ENCODE results near the gene MS4A5.
"Not testable (repeated sequence)": the region's sequence is repeated elsewhere in the genome, so short reads cannot be mapped to it uniquely, and the experiment has no call there.

Gene MS4A5, protein sequence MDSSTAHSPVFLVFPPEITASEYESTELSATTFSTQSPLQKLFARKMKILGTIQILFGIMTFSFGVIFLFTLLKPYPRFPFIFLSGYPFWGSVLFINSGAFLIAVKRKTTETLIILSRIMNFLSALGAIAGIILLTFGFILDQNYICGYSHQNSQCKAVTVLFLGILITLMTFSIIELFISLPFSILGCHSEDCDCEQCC
- total RNA-seq: 0 reads per million in 2 experiments

DNA sequence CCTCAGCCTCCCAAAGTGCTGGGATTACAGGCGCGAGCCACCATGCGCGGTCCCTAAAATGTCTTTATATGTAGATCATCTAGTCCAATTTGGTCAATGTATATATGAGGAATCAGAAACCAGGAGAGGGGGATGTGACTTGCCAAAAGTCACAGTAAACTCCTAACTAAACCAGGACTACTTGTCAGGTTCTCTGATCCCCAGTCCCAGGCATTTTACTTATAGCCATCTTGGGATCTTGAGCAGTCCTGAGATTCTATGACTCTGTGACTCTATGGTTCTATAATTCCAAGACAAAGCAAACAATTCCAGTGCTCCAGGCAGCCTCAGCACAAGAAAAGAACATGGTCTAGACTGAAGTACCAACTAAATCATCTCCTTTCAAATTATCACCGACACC, at the start of gene MS4A5:
MS4A5 (plus strand) TSS at position 301 of the 400 bp plus-strand sequence. CDS start 103 bp downstream, outside the sequence.
- DNase-seq (ENCODE audit: low read depth): no peak

DNA sequence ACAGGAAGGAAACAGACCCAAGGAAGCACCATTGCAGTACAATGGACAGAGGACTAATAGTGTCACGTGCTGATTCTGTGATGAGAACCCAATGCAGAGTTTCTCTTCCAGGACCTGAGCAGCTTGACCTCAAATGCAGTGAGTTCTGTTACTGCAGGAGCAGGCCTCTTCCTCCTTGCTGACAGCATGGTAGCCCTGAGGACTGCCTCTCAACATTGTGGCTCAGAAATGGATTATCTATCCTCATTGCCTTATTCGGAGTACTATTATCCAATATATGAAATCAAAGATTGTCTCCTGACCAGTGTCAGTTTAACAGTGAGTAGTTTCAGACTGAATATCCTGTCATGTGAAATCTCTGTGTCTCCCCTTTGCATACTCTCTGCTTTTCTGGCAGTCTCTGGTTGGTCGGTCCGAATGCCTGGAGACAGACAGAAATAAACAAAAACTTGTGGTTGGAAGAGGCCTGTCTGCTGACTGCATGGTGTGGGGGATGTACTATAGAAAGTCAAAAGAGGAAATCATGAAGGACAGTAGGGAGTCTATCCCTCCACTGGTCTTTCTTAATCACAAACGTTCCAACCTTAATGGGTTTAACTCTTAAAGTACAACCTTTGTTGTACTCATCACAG, 40.0 kb upstream of the MS4A5 start:
- no peak for DNase-seq (ENCODE audit: low read depth)

DNA sequence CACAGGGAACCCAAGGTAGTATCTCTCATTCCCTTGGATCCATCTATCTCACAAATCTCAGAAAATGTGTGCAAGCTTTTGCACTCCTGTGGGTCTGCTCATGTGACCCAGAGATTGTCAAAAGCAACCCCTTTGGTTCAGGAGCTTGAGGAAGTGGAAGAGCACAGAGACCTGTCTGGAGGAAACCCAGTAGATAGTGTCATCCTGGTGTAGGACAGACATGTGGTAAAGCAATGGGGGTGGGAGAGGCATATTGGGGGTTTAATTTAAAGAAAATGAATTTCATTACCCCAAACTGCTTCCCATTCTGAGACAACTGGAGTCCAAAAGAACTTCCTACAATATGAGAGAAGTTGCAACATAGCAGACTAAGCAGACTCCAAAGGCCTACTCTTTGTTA, 39.0 kb upstream of the MS4A5 start:
- DNase-seq (ENCODE audit: low read depth): no peak

DNA sequence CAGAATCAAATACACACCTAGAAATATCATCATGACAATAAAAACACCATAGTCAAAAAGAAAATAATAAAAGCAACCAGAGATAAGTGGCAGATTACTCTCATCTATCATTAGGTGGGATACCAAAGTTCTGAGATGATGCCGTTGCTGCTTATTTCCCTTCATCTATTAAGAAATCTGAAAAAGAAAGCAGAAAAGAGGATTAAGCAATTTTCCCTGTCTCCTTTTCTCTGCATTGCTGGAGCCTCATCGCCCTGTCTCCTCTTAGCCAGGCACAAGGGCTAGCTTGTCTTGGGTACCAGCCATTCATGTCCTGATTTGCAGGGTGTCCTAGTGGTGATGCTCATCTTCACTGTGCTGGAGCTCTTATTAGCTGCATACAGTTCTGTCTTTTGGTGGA, 37.0 kb upstream of the MS4A5 start:
- DNase-seq (ENCODE audit: low read depth): no peak

DNA sequence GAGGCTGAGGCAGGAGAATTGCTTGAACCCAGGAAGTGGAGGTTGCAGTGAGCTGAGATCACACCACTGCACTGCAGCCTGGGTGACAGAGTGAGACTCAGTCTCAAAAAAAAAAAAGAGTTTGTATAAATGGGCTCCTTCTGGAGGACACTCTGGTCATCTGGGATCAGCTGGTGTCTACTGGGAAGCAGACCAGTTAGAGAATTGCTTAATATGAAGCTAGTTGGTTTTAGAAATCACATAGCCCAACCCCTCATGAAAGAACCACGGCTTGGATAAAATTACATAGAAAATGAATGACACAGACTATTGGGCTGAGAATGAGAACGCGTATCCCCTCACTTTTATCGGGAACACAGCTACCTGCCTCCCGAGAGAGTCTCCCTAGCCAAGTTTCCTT, 36.4 kb upstream of the MS4A5 start:
- DNase-seq (ENCODE audit: low read depth): no peak

DNA sequence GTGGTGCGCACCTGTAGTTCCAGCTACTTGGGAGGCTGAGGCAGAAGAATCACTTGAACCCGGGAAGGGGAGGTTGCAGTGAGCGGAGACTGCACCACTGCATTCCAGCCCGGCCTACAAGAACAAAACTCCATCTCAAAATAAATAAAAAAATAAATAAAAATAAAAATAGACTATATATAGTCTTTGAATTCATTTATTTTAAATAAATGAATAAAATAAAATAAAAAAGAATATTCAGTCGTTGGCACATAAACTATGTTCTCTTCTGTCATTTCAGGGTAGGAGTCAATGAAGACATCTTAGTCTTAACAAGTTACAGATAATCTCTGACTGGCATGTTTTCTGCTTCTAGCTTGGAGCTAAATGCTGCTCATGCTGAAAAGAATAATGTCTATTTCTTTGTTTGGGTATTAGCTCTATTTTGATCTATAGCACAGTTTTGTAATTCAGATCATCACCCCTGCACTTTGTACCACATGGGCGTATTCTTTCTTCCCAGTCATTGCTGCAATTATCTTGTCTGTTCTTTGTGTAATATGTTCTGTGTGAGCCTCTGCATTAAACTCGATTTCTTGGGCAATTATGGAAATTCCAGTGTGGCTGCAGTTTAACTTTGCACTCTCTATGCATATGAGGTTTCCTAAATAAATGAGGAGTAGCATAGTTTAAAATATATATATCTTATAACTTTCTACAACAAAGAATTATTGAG, 34.5 kb upstream of the MS4A5 start:
- no peak for DNase-seq (ENCODE audit: low read depth)

DNA sequence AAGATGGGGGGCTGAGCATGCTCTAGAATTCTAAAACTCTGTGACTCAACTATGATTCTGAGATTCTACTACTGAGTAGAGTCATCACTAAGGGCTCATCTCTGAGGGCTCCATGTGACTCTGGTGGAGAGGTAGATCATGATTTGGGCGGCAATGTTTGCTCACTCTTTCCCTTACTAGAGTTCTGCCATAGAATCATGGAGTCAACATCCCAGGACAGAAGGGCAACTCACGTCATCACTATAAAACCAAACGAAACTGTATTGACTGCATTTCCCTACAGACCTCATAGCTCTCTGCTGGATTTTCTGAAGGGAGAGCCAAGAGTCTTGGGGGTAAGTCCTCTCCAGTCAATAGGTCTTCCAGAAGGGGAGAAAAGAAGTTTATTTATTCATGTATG, 33.0 kb upstream of the MS4A5 start, which contains the start of gene MS4A14:
MS4A14 (plus strand) TSS at position 78 of the 400 bp plus-strand sequence; CDS start at position 198, 120 bp downstream.
- DNase-seq (ENCODE audit: low read depth): no peak

DNA sequence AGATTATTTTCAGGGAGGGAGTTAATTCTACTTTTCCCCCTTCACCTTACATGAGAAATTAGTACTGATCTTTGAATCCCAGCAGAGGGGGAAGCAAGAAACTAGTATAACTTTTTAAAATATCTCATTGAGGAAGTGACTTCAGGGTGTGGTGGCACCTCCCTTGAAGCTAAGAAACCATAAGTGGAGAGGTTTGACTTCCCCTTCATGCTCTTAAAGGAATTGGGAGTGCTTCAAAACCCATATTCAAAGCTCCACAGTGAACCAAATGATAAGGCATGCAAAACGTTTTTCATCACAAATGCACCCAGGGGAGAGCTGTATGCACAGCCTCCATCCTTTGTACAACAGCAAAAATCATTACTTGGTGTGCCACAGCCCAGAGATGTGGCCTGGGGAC, 32.6 kb upstream of the MS4A5 start:
- DNase-seq (ENCODE audit: low read depth): no peak

DNA sequence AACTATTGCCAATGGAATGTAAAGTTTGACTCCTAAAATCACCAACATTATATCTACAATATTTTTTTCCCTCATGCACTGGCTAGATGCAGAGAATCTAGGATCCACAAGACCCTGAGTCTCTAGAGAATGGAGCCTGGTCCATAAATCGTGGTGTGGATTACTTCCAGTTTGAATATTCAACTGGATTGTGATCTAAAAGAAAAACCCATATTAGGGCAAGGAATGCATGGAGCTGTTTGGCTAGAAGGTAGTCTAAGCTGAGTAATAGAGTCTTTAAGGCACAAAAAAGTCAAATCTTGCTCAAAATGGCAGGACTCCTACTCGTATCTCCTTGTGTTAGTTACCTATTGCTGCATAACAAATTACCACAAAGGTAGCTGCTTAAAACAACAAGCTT, 9.4 kb upstream of the MS4A5 start:
- no peak for DNase-seq (ENCODE audit: low read depth)

DNA sequence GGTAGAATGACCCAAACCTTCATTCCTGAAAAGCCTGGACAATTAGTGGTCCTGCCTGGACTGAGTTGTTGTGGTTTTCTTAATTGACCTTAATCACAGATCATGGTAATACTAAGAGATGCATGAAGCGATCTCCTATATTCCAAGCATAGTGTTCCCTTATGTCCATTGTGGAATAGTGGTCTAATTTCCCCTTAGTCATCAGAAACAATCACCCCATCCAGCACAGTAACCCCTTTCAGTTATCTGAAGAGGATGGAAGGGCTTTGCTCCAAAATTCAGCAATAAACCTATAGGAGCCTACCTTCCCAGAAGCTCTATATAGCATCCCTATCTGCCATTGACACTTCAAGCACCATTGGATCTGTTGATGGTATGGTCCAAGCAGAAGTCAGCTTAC, 6.8 kb upstream of the MS4A5 start:
- no peak for DNase-seq (ENCODE audit: low read depth)

DNA sequence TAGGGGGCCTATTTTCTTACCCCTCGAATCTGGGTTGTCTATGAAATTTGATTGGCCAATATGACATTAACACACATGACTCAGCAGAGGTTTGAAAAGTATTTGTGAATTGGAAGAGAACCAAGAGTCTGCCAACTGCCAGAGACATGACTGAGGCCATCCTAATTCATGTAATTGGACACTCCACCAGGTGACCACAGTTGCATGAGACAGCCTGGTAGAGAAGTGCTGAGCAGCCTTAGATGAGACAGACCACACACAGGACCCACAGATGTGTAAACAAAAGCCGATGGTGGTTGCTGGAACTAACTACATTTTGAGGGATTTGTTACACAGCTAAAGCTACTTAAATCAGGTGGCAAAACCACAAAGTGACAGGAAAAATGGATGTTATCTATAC, 855 bp upstream of the MS4A5 start:
- no peak for DNase-seq (ENCODE audit: low read depth)

DNA sequence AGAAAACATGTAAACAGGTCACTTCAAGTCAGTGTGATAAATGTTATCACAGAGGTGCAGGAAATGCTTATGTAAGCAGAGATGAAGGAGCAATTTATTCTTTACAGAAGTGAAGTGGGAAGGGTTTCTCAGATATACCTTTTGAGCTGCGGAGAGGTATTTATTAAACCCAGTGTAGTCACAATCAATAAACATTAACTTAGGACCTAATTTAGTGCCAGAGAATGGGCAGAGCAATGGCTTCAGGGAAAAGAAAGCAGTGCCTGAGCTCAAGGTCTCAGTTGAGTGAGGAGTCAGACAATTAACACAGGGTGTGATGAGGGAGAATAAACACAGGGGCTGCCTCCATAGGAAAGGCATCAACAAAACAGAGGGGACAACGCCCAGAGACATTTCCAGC, 1.9 kb downstream of the MS4A5 start:
- DNase-seq (ENCODE audit: low read depth): no peak

DNA sequence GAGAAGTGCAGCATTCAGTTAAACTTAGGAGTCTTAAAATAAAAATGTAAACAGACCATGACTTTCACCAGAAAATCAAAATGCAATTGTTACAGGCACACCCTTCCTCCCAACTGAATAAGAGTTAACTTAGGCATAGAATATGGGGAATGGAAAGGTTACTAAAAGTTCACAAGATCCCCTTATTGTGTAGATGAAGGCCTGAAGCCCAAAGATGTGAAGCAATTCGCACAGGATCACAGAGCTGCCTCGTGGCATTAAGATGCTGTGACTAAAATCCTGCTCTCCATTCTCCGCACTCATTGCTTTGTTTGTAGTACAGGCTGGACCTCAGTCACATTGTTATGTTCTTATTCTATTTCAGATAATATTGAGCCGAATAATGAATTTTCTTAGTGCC, 4.0 kb downstream of the MS4A5 start:
- DNase-seq (ENCODE audit: low read depth): no peak

DNA sequence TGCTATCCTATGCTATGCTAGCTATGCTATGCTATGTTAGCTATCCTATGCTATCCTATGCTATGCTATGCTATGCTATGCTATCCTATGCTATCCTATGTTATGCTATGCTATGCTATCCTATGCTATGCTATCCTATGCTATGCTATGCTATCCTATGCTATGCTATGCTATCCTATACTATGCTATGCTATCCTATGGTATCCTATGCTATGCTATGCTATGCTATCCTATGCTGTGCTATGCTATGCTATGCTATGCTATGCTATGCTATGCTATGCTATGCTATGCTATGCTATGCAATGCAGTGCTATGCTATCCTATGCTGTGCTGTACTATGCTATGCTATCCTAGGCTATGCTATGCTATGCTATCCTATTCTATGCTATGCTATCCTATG, 17.7 kb downstream of the MS4A5 start:
- DNase-seq (ENCODE audit: low read depth): no peak

DNA sequence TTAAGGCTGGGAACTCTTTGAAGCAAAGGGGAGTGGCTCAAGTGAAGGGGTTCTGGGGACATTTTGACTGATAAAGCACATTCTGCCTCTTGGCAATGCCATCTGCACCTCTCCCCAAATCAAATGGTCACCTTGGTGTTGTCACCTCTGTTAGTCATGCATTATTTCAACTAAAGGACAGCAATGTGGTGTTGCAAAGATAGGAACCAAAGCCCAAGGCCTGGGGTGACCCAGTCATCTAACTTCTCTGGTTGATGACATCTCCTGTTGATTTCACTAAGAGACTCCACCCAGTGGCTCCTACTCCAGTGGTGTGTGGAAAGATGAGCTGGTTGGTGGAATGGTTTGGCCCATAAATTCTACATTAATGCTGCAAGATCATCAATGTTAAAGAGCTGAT, 18.5 kb downstream of the MS4A5 start:
- no peak for DNase-seq (ENCODE audit: low read depth)

DNA sequence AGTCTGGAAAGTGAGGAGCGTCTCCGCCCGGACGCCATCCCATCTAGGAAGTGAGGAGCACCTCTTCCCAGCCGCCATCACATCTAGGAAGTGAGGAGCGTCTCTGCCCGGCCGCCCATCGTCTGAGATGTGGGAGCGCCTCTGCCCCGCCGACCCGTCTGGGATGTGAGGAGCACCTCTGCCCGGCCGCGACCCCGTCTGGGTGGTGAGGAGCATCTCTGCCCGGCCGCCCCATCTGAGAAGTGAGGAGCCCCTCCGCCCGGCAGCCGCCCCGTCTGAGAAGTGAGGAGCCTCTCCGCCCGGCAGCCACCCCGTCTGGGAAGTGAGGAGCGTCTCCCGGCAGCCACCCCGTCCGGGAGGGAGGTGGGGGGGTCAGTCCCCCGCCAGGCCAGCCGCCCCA, 21.8 kb downstream of the MS4A5 start:
- not testable (repeated sequence) for DNase-seq (ENCODE audit: low read depth)

DNA sequence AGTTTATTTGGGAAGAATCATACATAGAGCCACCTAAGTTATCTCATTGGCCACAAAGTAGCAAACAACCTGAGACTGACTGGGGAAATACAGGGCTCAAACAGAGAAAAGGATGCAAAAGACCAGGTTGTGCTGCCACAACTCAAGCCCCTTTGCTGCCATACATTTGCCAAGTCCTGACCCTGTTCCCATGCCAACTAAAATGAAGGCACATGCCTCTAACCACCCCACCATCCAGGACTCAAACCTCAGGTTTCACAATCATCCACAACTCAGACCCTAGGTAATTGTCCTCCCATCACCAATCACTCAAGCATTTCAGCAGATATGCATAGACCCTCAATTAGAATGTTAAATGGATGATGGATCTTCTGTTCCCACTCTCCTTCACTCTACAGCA, 24.8 kb downstream of the MS4A5 start:
- no peak for DNase-seq (ENCODE audit: low read depth)

DNA sequence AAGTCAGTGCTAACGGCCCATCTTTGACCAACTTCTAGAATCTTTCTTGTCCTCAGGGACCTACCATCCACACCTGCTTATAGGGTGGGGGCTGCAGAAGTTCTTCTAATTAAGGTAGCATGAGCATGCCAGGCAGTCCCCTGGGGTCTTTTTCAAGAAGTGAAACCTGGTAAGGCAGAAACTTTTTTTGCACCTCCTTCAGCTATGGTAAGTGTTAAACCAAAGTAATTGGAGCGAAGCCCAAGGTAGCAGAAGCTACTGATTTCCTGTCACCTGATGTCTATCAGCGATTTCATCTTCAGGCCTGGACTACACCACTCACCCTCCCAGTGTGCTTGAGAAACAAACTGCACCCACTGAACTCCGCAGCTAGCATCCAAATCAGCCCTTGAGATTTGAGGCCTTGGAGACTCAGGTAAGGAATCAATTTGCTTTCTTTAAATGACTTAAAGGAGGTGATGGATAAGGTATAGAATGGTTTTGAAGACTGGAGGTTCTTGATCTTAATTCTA, 26.2 kb downstream of the MS4A5 start, which contains the start of gene MS4A1:
MS4A1 (plus strand) TSS at position 317 of the 512 bp plus-strand sequence. CDS start 6,528 bp downstream, outside the sequence.
- no peak for DNase-seq (ENCODE audit: low read depth)

DNA sequence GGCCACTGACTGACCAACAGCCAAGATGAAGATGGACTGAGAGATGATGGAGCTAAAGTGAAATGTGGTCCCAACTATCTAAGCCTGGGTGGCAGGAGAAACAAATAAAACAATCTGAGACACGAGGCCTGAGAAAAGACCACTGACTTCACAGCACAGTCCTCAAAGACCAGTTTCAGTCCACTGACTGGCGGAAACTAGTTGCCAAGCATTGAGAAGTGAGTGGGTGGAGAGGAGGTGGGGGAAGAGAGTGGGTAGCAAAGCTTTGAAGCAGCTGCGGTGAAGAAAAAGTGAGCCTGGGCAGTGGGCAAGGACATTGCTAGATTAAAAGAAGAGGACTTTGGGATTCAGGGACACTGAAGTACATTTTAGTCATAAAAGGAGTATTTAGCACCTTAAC, 28.2 kb downstream of the MS4A5 start:
- no peak for DNase-seq (ENCODE audit: low read depth)

DNA sequence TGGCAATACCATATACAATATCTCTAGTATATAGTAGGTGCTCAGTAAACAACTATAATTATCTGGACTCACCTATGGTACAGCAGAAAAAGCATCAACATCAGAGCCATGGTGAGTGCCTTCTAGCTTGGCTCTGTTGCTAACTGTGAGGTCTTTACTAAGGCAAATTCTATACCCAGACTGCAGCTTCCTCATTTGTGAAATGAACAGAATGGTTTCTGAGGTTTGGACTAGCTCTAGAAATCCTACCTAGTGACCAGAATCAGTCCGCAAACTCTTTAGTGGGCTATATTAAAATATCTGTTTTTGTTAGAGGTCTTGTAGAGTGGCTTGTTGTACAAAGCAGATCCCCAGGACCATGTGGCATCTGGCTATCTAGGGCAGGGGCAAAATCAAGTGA, 30.0 kb downstream of the MS4A5 start:
- no peak for DNase-seq (ENCODE audit: low read depth)

DNA sequence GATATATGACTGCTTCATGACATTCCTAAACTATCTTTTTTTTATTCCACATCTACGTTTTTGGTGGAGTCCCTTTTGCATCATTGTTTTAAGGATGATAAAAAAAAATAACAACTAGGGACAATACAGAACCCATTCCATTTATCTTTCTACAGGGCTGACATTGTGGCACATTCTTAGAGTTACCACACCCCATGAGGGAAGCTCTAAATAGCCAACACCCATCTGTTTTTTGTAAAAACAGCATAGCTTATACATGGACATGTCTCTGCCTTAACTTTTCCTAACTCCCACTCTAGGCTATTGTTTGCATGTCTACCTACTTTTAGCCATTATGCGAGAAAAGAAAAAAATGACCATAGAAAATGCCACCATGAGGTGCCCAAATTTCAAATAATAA, 39.5 kb downstream of the MS4A5 start:
- DNase-seq (ENCODE audit: low read depth): no peak

DNA sequence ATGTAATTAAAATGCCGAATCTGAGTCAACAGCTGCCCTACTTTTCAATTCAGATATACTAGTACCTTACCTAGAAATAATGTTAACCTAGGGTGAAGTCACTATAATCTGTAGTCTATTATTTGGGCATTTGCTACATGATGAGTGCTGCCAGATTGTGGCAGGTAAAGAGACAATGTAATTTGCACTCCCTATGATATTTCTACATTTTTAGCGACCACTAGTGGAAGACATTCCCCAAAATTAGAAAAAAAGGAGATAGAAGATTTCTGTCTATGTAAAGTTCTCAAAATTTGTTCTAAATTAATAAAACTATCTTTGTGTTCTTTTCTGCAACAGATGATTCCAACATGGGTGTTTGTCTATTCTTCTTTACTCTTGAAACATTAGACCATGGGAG, 40.4 kb downstream of the MS4A5 start:
- no peak for DNase-seq (ENCODE audit: low read depth)

DNA sequence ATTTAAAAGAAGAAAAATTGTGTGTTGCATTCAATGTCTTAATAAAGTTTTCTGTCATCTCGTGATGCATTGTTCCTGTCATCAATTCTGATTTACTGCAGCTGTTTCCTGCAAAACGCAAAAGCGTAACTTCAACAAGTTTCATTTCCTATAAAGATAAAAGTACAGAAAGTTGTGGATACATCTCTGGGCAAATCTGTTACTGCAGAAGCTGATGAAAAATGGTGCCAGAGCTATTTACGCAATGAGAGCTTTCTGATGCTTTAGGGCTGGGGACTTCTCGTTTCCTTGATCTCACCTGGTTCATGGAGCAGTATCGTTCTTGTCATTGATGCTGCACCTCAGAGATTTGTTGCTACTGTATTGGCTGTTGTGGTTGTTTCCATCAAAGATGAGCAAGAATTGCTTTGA, 47.7 kb downstream of the MS4A5 start:
- DNase-seq (ENCODE audit: low read depth): no peak
